Neural progenitor cell (in vitro differentiated cells): ENCODE results near the gene NDUFAF8. TPM values are rescaled to one million over a fixed set of nuclear protein-coding genes. Genes with fewer than 3 reads are reported as not detected.
A peak's percentile ranks its signal among the peaks of the same experiment; 100 is the strongest.

Experiments used
- DNase-seq: peaks from one replicate; pipeline ENCODE4 v3.0.0-alpha.2; 2016; ENCODE audit warnings: low spot score
- H2AFZ ChIP-seq: fragments of 200-600 bp; sonication (generic); replicated peaks from 2 replicates; pipeline ENCODE4 v1.6.1; 2016; ENCODE audit warnings: antibody characterized with exemption
- H3F3A ChIP-seq: fragments of 200-600 bp; sonication (generic); 2 replicates; pipeline ENCODE4 v1.6.1; 2016; ENCODE audit warnings: antibody characterized with exemption, low read depth
- H3K27ac ChIP-seq: fragments of 200-600 bp; sonication (generic); 2 replicates; pipeline ENCODE4 v1.5.1; 2016; ENCODE audit warnings: mild to moderate bottlenecking
- H3K27me3 ChIP-seq: fragments of 200-600 bp; sonication (generic); 2 replicates; pipeline ENCODE4 v1.6.1; 2016; ENCODE audit warnings: mild to moderate bottlenecking, moderate library complexity
- H3K36me3 ChIP-seq: fragments of 200-600 bp; sonication (generic); 2 replicates; pipeline ENCODE4 v1.5.1; 2016
- H3K4me1 ChIP-seq: fragments of 200-600 bp; sonication (generic); 2 replicates; pipeline ENCODE4 v1.6.1; 2016; ENCODE audit warnings: mixed run types
- H3K4me2 ChIP-seq: fragments of 200-600 bp; sonication (generic); 2 replicates; pipeline ENCODE4 v1.6.1; 2016
- H3K4me3 ChIP-seq: fragments of 200-600 bp; sonication (generic); 2 replicates; pipeline ENCODE4 v1.5.1; 2016
- H3K79me2 ChIP-seq: fragments of 200-600 bp; sonication (generic); 2 replicates; pipeline ENCODE4 v1.6.1; 2016; ENCODE audit warnings: low read depth
- H3K9ac ChIP-seq: fragments of 200-600 bp; sonication (generic); 2 replicates; pipeline ENCODE4 v1.6.1; 2016
- H3K9me3 ChIP-seq: fragments of 200-600 bp; sonication (generic); 2 replicates; pipeline ENCODE4 v1.5.1; 2016; ENCODE audit warnings: low read depth
- H4K20me1 ChIP-seq: fragments of 200-600 bp; sonication (generic); 2 replicates; pipeline ENCODE4 v1.6.1; 2016; ENCODE audit warnings: low read depth
- H3K27ac Mint-ChIP-seq: 3 replicates; pipeline ENCODE4 v1.8.0; 2021; ENCODE audit warnings: mixed read lengths
- H3K27me3 Mint-ChIP-seq: 2 replicates; pipeline ENCODE4 v1.8.0; 2022; ENCODE audit warnings: low read depth, mild to moderate bottlenecking, inconsistent platforms, moderate library complexity, mixed read lengths; ENCODE audit not compliant: insufficient read depth
- H3K36me3 Mint-ChIP-seq: 3 replicates; pipeline ENCODE4 v1.8.0; 2021; ENCODE audit warnings: mixed read lengths
- H3K4me1 Mint-ChIP-seq: 3 replicates; pipeline ENCODE4 v1.8.0; 2021; ENCODE audit warnings: mixed read lengths
- H3K4me3 Mint-ChIP-seq: 3 replicates; pipeline ENCODE4 v1.8.0; 2021; ENCODE audit warnings: mild to moderate bottlenecking, moderate library complexity, mixed read lengths
- H3K9me3 Mint-ChIP-seq: 3 replicates; pipeline ENCODE4 v1.8.0; 2020; ENCODE audit warnings: mixed read lengths
- CTCF ChIP-seq: fragments of 200-600 bp; sonication (generic); IDR thresholded peaks from 2 replicates; pipeline ENCODE4 v1.5.1; 2017; ENCODE audit warnings: antibody characterized with exemption, mild to moderate bottlenecking
- EZH2 ChIP-seq: fragments of 200-600 bp; sonication (generic); IDR thresholded peaks from 2 replicates; pipeline ENCODE4 v1.6.1; 2017; ENCODE audit warnings: antibody characterized with exemption, mild to moderate bottlenecking, moderate library complexity
- EZH2phosphoT487 ChIP-seq: fragments of 200-600 bp; sonication (generic); IDR thresholded peaks from 2 replicates; pipeline ENCODE4 v1.6.1; 2017; ENCODE audit warnings: antibody characterized with exemption
- total RNA-seq: library from RNA; depleted of rRNA; stranded (reverse); fragments of >200 nt; gene quantifications from 2 replicates; pipeline ENCODE4 v1.2.3, GENCODE V29; 2015; ENCODE audit warnings: low replicate concordance

Gene NDUFAF8
- total RNA-seq, 1 donor from 2014 or later, result 34.7 TPM

DNA sequence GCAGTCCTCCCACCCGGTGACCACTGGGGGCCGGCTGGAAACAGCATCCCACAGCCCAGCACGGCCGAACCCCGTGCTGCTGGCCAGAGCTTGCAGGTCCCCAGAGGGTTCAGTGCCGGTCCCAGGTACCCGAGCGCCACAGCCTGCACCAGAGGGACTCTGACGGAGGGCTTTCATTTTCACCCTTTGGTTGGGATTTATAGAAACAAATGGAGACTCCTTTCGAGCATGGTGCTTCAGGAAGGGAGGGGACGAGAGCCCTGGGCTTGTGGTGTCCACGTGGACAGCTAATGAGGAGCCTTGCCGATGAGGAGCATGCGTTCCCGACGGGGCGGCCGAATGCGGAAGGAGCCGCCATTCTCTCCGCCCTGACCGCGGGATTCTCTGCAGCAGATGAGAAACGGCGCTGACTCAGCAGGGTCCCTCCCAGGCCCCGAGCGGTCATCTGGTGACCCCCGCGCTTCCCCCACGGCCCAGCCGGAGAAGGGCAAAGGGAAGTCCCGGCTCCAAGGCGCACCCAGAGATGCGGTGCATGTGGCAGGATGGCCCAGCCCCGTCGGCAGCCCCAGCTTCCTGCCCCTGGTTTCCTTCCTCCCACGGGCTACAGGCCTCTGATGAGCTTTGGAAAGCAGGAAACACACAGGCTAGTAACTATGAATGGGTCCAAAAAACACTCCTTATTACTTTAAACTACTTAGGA, 46.2 kb downstream of the NDUFAF8 start:
- H3K79me2 ChIP-seq, result peaks cover 14% of the 10 kb centered on the region
- no peaks in the 10 kb centered on the region for H3K36me3 Mint-ChIP-seq
- no peaks in the 10 kb centered on the region for H3K27me3 ChIP-seq
- H3F3A ChIP-seq, result no peaks in the 10 kb centered on the region
- peak overlapping the region; percentile 22 for H3K9ac ChIP-seq
- H3K9me3 Mint-ChIP-seq, result no peaks in the 10 kb centered on the region
- H3K4me2 ChIP-seq, result no peak overlapping the region
- DNase-seq, result peak; percentile 21
- H3K27ac ChIP-seq, result no peak overlapping the region
- TF ChIP-seq CTCF (no peak), EZH2phosphoT487 (no peak), EZH2 (no peak)
- H3K4me3 ChIP-seq, result no peak overlapping the region
- peaks cover 2% of the 10 kb centered on the region for H3K27me3 Mint-ChIP-seq
- H3K9me3 ChIP-seq, result no peaks in the 10 kb centered on the region
- H3K4me1 ChIP-seq, result peaks cover 12% of the 10 kb centered on the region
- no peak overlapping the region for H2AFZ ChIP-seq
- no peaks in the 10 kb centered on the region for H3K36me3 ChIP-seq
- peaks cover 22% of the 10 kb centered on the region for H4K20me1 ChIP-seq
- no peak overlapping the region for H3K27ac Mint-ChIP-seq
- H3K4me3 Mint-ChIP-seq, result no peak overlapping the region
- H3K4me1 Mint-ChIP-seq, result peaks cover 13% of the 10 kb centered on the region

- no peaks in the 10 kb centered on the region for H3K36me3 ChIP-seq
- H3K27ac ChIP-seq, result no peak overlapping the region
- peaks cover 12% of the 10 kb centered on the region for H3K4me1 ChIP-seq
- no peak for DNase-seq
- no peaks in the 10 kb centered on the region for H3K27me3 ChIP-seq
- peaks cover under 1% of the 10 kb centered on the region for H3K36me3 Mint-ChIP-seq
- H3K4me2 ChIP-seq, result no peak overlapping the region
- no peaks in the 10 kb centered on the region for H3K9me3 Mint-ChIP-seq
- H3K27ac Mint-ChIP-seq, result no peak overlapping the region
- no peaks in the 10 kb centered on the region for H3K9me3 ChIP-seq
- peaks cover 13% of the 10 kb centered on the region for H3K4me1 Mint-ChIP-seq
- H2AFZ ChIP-seq, result no peak overlapping the region
- TF ChIP-seq EZH2 (no peak), EZH2phosphoT487 (no peak), CTCF (no peak)
- H3K4me3 Mint-ChIP-seq, result no peak overlapping the region
- no peaks in the 10 kb centered on the region for H3F3A ChIP-seq
- H3K27me3 Mint-ChIP-seq, result peaks cover 2% of the 10 kb centered on the region
- peaks cover 20% of the 10 kb centered on the region for H3K79me2 ChIP-seq
- H3K4me3 ChIP-seq, result no peak overlapping the region
- peaks cover 24% of the 10 kb centered on the region for H4K20me1 ChIP-seq
- no peak overlapping the region for H3K9ac ChIP-seq
These were observed 46.8 kb downstream of the NDUFAF8 start for GRCh38 chr17:81285894-81286293.

- Histone ChIP-seq H4K20me1 (peaks cover 28% of the 10 kb centered on the region), H3K27me3 (no peaks in the 10 kb centered on the region), H2AFZ (no peak overlapping the region), H3F3A (no peaks in the 10 kb centered on the region), H3K4me2 (no peak overlapping the region), H3K79me2 (peaks cover 27% of the 10 kb centered on the region), H3K36me3 (no peaks in the 10 kb centered on the region), H3K9me3 (no peaks in the 10 kb centered on the region), H3K27ac (no peak overlapping the region), H3K9ac (no peak overlapping the region), H3K4me1 (peaks cover 12% of the 10 kb centered on the region), H3K4me3 (no peak overlapping the region)
- H3K4me3 Mint-ChIP-seq, result no peak overlapping the region
- peaks cover 2% of the 10 kb centered on the region for H3K27me3 Mint-ChIP-seq
- H3K9me3 Mint-ChIP-seq, result no peaks in the 10 kb centered on the region
- peaks cover 13% of the 10 kb centered on the region for H3K4me1 Mint-ChIP-seq
- H3K36me3 Mint-ChIP-seq, result peaks cover 2% of the 10 kb centered on the region
- H3K27ac Mint-ChIP-seq, result no peak overlapping the region
- TF ChIP-seq CTCF, result no peak
- no peak for DNase-seq
These were observed 47.5 kb downstream of the NDUFAF8 start for GRCh38 chr17:81286491-81287145.
